ENCODE measurements around the gene SARNP.
"Not testable (repeated sequence)": the region's sequence is repeated elsewhere in the genome, so short reads cannot be mapped to it uniquely, and the experiment has no call there.

SARNP gene

DNA sequence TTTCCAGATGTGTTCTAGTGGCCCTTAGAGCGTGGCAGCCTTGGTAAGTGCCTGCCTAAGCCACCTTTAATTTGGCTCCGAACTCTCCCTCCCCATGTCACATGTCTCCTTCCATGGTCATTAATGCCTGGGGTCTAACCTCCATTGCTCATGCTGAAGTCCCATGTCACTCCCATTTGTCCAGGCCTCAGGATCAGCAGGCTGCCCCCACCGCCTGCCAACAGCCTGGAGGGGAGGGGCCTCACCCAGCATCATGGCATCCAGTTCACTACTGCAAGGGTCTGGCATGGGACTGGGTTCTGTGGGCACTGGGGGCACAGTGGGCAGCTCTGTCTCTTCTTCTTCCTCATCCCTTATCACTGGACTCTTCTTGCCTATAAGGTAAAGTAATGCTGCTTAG lies 20.8 kb upstream of the SARNP start:
- no peak for DNase-seq

DNA sequence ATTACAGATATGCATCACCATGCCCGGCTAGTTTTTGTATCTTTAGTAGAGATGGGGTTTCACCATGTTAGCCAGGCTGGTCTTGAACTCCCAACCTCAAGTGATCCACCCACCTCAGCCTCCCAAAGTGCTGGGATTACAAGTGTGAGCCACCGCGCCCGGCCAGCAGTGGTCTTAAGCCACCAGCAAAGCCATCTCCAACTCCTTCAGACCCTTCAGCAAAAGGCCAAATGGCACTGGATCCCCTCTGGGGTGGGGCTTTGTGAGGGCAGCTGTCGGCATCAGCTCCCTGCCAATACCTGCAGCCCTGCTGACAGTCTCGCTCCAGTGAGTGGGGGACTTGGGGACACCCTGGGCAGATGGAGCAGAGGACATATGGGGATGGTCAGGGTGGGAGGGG lies 16.9 kb upstream of the SARNP start:
- DNase-seq, result not testable (repeated sequence)

DNA sequence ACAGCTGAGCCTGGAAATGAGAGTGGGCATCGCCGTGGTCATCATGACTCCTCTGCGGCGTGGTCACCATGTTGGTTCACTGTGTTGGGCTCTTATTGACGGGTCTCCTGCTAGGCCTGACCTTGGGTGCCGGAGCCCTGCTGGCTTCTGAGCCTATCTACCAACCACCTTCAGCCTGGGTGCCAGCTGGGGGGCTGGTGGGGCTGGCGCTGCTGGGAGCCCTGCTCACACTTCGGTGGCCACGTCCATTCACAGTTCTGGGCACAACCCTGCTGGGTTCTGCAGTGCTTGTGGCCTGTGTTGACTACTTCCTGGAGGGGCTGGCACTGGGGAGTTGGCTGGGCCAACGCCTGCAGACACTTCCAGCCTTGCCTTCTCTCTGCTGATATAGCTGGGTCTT lies 15.5 kb upstream of the SARNP start:
- no peak for DNase-seq

DNA sequence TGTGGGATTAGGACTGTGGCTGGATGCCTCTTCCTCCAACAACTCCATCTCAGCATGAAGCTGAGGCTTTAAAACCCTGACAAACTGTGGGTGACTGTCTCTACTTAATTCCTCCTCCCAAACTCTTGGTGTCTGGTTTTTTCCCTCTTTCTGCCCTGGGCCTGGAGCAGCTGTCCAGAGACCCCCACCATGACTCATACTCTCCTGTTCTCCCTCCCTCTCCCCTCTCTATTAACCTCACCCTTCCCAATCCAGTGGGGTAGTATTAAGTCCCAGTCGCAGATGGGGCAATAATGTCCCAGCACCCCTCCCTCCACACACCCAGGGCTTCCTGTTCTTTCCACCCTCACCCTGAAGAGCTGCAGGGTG lies 13.9 kb upstream of the SARNP start:
- no peak for DNase-seq

DNA sequence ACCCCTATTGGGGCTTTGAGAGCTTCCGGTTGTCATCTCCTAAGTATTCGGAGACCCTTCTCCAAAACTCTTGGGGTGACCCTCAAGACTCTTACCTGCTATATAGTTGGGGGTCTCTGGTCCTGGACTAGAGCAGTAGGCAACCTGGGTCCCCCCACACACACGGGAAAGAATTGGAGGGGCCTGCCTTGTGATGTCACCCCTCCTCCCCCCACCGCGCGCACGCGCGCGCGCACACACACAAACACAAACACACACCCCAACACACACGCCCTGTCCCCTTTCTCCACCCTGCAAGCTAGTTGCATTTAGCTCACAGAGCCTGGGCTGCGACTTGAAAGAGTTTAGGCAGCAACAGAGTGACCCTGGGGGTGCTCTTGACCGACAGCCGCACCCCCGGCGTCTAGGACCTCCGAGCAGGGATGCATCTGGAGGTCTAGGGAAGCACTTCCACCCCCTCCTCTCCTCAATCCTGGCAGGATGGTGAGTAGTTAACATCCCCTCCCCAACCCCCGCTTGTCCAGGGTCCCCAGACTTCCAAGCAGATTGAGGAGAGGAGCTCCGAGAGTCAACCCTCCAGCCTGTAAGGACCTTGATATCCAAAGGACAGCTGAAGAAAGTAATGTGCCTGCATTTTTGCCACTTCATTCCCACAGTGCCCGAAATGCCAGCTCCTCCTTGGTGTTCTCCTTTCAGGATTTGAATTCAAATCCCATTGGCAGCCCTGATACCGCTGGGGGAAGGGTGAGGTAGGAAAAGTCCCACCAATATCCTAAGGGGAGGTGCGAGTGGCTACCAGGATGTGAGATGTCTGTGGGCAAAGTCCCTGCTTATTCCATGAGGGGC lies 13.3 kb upstream of the SARNP start:
- DNase-seq, result no peak

DNA sequence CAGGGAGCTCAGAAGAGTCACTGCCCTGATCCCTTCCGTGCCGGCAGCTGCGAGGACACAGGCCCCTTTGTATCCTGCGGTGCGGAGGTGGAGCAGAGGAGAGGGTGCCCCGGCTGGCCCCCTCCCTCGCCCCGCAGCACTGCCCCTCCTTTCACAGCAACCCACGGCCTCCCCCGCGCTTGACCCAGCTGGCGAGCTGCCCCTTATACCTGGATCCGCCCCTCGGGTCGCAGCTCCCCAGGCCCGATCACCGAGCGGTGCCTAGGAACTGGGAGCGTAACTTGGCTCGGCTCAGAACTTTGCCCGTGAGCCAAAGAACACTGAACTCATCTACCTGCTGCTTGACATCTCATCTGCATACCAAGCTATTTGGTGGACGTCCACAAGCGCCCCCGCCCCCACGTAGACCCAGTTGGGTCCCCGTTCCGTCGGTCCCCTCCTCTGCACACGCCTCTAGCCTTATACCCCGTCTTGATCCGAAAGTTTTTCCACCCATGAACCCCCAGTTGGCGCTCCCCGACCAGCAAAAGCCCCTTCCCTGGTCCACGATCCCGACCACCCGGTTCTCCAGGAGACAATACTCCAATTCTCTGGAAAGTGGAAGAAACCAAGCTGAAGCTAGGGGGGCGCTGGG lies 12.6 kb upstream of the SARNP start:
- no peak for DNase-seq

DNA sequence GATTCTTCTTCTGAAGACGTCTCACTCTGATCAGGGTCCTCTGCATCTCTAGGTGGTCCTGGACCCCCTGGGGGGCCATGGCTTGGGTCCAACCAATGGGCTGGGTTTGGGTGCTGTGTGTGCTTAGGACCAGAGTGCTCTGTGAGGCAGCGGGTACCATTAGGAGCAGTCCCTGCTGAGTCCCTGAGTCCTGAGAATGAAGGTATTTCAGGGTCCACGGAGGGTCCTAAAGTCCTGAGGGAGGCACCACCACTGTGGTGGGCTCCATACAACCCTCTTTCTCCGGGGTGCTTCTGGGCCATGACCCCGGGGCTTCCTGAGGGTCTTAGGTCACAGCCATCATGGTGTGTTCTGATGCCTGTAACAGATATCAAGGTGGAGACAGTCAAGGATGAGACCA lies 10.8 kb upstream of the SARNP start:
- DNase-seq, result no peak

DNA sequence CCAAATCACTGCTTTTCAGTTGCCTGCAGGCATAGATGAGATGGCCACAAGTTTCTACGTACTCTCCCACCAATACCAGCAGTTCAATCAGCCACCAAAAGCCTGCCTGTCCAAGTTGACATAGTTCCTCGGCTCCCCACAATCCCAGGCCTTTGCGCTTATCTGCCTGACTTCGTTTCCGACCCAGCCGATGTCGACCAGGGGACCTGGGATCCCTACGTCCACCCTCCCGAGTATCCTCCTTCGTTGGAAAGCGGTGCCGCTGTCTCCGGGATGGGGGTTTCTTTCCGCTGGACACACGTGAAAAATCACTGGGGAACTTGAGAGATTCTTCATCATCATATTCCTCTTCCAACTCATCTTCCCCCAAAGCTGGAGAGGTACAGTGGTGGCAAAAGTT lies 10.3 kb upstream of the SARNP start:
- no peak for DNase-seq

DNA sequence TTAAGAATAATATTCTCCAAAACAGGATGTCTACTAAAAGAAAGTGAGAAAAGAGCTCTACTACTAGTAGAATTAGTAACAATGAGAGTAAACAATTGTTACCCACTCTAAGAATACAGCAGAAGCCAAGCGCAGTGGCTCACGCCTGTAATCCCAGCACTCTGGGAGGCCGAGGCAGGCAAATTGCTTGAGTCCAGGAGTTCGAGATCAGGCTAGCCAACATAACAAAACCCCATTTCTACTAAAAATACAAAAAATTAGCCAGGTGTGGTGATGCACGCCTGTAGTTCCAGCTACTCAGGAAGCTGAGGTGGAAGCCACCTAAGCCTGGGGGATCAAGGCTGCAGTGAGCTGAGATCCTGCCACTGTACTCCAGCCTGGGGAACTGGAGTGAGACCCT lies 7.2 kb upstream of the SARNP start:
- no peak for DNase-seq

DNA sequence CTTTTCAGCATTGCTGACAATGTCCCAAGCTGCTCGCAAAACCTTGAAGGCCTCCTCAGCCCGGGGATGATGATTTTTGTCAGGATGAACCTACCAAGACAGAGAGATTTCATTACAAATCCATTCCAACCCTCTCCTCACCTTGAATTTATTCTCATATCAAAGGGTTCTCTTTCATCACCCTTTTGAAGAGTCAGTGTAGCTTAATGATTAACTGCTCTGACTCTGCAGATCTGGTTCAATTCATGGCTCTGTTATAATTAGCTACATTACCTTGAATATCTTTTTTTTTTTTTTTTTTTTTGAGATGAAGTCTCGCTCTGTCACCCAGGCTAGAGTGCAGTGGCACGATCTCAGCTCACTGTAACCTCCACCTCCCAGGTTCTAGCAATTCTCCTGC lies 5.9 kb upstream of the SARNP start:
- DNase-seq, result no peak

DNA sequence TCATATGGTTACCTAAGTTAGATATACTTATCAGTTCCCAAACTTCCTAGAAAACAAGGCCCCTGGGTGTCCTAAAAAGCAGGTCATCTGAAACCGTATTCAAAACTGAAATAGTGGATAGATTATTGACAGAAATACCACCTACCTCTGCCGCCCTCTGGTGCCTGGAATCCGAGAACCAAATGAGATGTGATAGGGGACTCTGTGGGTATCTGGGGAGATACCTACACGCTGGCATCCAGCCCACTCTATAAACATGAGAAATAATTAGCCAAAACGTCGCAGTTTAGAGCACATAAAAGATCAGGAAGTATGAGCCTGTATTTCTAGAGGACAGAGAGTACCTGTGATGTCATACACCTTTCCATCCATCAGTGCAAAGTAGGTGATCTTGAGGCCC lies 4.7 kb upstream of the SARNP start:
- peak; percentile 45 for DNase-seq

DNA sequence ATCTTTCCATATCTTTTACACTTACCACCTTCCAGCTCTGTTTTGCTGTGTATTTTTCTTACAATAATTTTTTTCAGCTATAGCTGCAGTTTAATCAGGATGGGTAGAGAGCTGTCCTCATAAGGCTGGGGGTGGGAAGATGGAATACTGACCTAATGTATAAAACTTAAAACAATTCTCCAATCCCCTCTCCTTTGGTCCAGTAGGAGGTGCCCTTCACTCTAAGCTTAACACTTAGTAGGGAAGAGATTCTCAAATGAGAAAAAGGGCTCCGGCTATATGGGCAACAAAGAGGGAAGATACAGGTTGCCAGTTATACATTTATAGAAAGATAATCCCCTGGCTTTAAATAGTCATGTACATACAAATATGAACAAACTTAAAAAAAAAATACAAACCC lies 3.2 kb upstream of the SARNP start:
- no peak for DNase-seq

DNA sequence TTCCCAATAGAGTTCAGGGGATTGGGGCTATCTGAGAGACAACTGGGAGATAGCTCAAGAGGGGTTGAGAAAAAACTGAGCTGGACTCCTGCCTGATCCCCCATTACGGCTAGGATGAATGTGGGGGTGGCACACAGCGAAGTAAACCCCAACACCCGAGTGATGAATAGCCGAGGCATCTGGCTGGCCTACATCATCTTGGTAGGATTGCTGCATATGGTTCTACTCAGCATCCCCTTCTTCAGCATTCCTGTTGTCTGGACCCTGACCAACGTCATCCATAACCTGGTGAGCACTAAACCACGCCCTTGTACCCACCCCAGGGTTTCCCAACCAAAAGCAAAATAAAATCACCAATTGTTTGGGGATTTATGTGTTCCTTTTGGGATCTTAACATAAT lies 1.4 kb upstream of the SARNP start:
- DNase-seq, result no peak

DNA sequence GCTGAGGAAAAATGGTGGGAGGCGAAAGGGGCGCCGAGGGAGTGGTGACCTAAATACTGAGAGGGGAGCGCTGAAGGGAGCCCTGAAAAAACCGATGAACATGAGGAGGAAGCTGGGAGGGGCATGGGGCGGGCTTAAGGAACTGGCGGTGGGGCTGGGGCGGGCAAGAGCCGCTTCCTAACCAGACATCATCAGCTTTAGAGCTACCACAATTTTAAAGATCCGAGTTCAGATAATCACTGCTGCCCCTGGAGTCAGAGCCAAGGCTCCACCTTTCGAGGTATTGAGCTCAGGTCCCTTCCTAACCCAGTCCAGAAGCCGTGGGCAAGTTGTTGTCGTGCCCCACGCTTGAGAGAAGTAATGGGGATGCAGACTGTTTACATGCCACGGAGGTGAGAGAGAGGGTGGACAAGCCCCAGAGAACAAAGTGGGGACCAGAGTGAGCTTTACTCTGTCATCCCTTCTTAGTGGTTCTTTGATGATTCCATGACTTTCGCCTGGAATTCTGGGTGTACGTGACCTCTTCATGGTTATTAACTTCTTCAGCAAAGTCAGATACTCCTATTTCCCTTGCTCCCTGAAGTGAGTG lies 710 bp upstream of the SARNP start:
- peak; percentile 69 for DNase-seq

DNA sequence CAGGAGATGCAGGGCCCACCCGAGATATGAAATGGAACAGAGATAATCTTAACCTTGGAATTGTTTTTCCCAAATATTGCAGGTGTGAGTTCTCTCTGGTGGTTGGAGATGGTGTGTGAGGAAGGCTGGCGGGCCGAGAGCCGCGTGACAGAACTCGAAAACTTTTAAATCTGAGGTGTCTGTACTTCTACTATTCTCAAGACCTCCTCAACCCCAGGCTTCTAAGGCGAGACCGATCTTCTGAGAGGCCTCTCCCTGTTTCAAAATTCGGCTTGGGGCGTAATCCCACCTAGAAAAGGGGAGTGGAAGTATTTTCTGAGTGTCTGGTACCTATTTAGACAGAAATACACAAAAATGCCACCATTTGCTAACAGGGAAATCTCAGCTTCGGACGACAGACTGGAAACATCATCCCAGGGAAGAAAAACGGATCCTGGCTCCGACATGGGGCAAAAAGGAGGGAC lies 611 bp downstream of the SARNP start:
- DNase-seq, result no peak

DNA sequence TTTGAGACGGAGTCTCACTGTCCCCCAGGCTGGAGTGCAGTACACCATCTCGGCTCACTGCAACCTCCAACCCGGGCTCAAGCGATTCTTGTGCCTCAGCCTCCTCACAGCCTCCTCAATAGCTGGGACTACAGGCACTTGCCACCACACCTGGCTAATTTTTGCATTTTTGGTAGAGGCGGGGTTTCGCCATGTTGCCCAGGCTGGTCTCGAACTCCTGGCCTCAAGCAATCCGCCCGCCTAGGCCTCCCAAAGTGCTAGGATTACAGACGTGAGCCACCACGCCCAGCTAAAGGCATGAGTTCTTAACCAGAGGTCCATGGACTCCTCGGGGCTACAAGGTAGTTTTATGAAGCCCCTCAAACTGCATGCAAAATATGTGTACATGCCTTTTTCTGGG lies 2.1 kb downstream of the SARNP start:
- no peak for DNase-seq

DNA sequence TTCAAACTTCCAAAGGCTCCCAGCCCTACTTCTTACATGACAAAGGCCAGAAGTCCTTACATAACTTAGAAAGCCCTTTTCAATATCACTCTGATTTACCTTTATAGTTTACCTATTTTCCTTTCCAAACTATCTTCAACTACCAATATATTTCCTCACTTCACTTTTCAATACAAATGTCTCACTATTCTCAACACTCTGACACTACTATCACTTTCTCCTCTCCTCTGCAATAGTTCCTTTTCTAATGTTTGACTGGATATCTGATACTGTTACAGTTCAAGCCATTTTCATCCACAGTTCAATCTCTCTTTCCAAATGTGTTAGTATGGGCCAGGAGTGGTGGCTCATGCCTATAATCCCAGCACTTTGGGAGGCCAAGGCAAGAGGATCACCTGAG lies 3.3 kb downstream of the SARNP start:
- DNase-seq, result no peak

DNA sequence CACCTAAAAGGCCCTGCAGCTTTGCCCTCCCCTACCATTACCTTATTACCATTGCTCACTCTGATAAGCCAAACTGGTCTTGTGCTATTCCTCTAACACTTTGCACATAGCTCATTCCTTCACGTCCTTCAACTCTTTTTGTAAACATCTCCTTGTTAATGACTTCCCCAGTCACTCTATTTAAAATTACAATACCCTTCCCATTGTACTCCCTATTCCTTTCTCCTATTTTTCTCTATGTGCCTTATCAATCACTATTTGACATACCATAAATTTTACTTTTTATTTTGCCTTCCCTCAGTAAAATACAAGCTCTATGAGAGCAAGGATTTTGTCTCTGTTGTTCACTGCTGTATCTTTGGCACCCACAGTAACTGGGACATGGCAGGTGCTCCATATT lies 5.4 kb downstream of the SARNP start:
- no peak for DNase-seq

DNA sequence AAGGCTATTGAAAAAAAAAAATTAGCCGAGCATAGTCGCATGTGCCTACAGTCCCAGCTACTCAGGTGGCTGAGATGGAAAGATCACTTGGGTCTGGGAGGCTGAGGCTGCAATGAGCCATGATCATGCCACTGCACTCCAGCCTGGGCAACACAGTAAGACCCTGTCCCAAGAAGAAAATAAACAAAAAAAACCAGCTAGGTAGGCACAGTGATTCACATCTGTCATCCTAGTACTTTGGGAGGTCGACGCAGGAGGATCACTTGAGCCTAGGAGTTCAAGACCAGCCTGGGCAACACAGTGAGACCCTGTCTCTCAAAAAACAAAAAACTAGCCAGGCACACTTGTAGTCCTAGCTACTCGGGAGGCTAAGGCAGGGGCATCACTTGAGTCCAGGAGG lies 8.2 kb downstream of the SARNP start:
- DNase-seq, result no peak

DNA sequence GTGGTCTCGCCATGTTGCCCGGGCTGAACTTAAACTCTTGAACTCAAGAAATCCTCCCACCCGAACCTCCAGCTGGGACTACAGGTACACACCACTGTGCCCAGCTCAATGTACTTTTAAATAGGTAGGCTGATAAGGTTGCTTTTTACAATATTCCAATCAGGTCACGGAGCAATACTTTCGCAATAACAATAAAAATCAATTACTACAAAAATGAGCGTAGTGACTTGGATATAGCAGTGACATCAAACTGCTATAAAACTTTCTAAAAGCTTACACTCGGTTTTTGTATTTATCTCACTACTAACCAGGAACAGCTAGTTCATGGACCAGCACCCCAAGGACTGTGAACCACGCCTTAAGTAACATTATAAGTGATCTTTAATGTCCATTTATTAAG lies 10.5 kb downstream of the SARNP start:
- no peak for DNase-seq

DNA sequence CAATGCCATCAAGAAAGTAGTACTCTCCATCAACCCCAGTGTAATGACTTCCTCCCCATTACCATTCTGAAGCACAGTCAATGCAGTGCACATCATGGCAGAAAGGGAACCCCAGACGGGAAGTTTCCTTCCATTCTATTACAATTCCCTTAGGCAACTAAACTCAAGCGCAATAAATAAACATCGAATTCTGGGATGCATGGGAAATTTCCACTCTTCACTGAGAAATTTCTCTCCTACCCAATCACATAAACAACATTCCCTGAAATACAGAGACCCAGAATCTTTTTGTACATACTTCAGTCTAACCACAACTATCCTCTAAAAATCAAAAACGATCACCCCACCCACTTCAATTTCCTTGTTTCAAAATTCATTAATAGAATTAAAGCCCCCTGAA lies 20.0 kb downstream of the SARNP start:
- no peak for DNase-seq

DNA sequence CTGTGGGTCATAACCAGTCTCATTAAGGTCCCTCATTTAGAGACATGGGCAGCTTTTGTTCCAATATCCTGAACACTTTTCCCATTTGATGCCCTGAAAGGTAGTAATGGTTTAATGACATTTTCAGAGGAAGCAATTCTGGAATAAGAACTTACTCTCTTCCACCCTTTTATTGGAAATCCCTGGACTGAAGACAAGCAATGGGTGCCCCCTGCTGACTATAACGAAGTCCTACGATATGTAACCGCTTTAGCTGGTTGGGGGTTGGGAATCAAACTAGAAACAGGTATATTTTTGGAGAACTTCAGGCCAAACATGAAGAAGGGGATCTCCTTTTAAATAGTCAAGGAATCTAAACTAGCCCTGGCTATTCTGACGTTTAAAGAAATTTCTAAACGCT lies 20.5 kb downstream of the SARNP start:
- DNase-seq, result no peak

DNA sequence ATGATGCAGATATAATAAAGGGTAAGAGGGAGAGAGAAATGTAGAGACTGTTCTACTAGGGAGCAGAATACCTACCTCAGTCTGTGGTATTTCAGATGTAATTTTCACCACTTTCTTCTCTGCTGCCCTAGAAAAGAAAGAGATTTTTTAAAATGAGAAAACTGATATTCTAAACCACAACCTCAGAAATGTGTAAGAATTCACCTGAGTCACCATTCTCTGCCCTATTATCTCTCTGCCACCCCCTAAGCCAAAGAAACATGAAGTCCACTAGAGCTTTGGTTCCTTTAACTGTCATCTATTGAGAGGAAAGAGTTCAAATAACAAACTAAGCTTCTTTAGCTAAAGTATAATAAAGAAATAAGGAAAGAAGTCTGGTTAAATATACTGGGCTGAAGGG lies 21.6 kb downstream of the SARNP start:
- DNase-seq, result no peak

DNA sequence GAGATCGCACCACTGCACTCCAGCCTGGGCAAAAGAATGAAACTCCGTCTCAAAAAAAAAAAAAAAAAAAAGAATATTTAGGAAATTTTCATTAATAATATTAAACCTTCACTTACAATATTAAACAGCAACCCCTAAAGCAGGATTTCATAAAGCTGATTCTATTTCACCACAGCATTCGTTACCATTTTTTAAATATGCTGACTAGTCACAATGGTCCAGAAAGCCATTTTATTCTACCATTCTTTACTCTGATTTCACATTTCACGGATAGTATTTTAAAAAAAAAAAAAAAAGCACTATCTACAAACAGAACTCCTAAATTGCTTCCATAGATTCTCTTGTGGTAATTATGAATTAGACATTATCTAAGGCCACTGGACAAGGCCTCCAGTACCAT lies 27.6 kb downstream of the SARNP start:
- DNase-seq, result no peak

DNA sequence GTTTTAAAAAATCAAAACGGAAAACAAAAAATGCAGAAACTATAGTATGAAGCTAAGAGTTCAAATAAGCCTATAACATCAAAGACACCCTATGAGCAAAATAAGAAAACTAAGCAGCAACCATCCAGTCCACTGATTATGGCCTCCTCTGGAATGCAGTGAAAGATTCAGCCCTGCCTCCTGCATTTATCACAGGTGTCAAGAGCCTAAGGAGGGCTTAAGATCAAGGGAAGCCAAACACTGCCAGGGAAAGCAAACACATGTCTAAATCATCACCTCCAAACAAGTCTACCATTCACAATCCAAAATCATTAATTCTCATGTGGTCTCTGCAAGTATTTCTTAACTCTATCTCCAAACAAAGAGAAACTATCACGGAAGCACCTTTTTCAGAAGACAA lies 28.4 kb downstream of the SARNP start:
- peak; percentile 31 for DNase-seq

Data from kidney glomerular epithelial cell (primary cell).